HepG2 (cell line): ENCODE results near the gene PSMB10. TPM values are rescaled to one million over a fixed set of nuclear protein-coding genes. Genes with fewer than 3 reads are reported as not detected.

Experiments used
- CCAR2 ChIP-seq: fragments of 200-400 bp; formaldehyde crosslinking; optimal IDR thresholded peaks from 2 replicates; pipeline ENCODE3; 2018; ENCODE audit warnings: low read depth, mild to moderate bottlenecking, low read length, moderate library complexity
- CEBPG ChIP-seq: IDR thresholded peaks from 2 replicates; pipeline ENCODE4 v1.6.1; 2016
- DZIP1 ChIP-seq: sonication (generic); formaldehyde crosslinking; IDR thresholded peaks from 2 replicates; pipeline ENCODE4 v1.5.0; 2020; ENCODE audit warnings: mild to moderate bottlenecking, missing genetic modification reagents
- GZF1 ChIP-seq: sonication (generic); formaldehyde crosslinking; IDR thresholded peaks from 2 replicates; pipeline ENCODE4 v1.5.1; 2020; ENCODE audit warnings: mild to moderate bottlenecking, missing genetic modification reagents
- HBP1 ChIP-seq: IDR thresholded peaks from 2 replicates; pipeline ENCODE4 v1.6.1; 2016; ENCODE audit warnings: low read depth, control low read depth
- KDM6A ChIP-seq: IDR thresholded peaks from 2 replicates; pipeline ENCODE4 v1.6.1; 2016; ENCODE audit warnings: low read depth
- MED13 ChIP-seq: sonication (generic); formaldehyde crosslinking; IDR thresholded peaks from 2 replicates; pipeline ENCODE4 v1.5.0; 2020; ENCODE audit warnings: missing genetic modification reagents
- NFATC3 ChIP-seq: sonication (generic); formaldehyde crosslinking; IDR thresholded peaks from 2 replicates; pipeline ENCODE4 v1.5.1; 2020; ENCODE audit warnings: mild to moderate bottlenecking, missing genetic modification reagents
- PAXIP1 ChIP-seq: sonication (generic); formaldehyde crosslinking; conservative IDR thresholded peaks from 2 replicates; pipeline ENCODE4 v1.4.0; 2020; ENCODE audit warnings: mild to moderate bottlenecking, missing genetic modification reagents, moderate library complexity
- SALL2 ChIP-seq: sonication (generic); formaldehyde crosslinking; IDR thresholded peaks from 2 replicates; pipeline ENCODE4 v1.8.1; 2023; ENCODE audit warnings: mild to moderate bottlenecking, missing genetic modification reagents, inconsistent platforms
- ZBTB44 ChIP-seq: sonication (generic); formaldehyde crosslinking; IDR thresholded peaks from 2 replicates; pipeline ENCODE4 v1.4.0; 2020; ENCODE audit warnings: missing genetic modification reagents
- ZBTB7B ChIP-seq: sonication (generic); formaldehyde crosslinking; IDR thresholded peaks from 2 replicates; pipeline ENCODE4 v1.4.0; 2020; ENCODE audit warnings: missing genetic modification reagents
- ZIK1 ChIP-seq: sonication (generic); formaldehyde crosslinking; IDR thresholded peaks from 2 replicates; pipeline ENCODE4 v1.5.0; 2020; ENCODE audit warnings: mild to moderate bottlenecking, low read depth, missing genetic modification reagents, borderline replicate concordance
- ZNF430 ChIP-seq: sonication (generic); formaldehyde crosslinking; IDR thresholded peaks from 2 replicates; pipeline ENCODE4 v1.9.0; 2021; ENCODE audit warnings: mild to moderate bottlenecking, missing genetic modification reagents
- ZNF550 ChIP-seq: sonication (generic); formaldehyde crosslinking; IDR thresholded peaks from 2 replicates; pipeline ENCODE4 v1.4.0; 2020; ENCODE audit warnings: mild to moderate bottlenecking, missing genetic modification reagents, borderline replicate concordance
- ZNF652 ChIP-seq: IDR thresholded peaks from 2 replicates; pipeline ENCODE4 v1.6.1; 2016; ENCODE audit warnings: low read depth, borderline replicate concordance
- ZNF780A ChIP-seq: sonication (generic); formaldehyde crosslinking; IDR thresholded peaks from 2 replicates; pipeline ENCODE4 v1.8.0; 2022; ENCODE audit warnings: mild to moderate bottlenecking, missing genetic modification reagents, moderate library complexity
- ZNF839 ChIP-seq: sonication (generic); formaldehyde crosslinking; IDR thresholded peaks from 2 replicates; pipeline ENCODE4 v1.4.0; 2020; ENCODE audit warnings: missing genetic modification reagents, mild to moderate bottlenecking, borderline replicate concordance
- polyA plus RNA-seq, 8 experiments: library from polyadenylated mRNA; depleted of rRNA in 3 of 8; stranded (reverse) in 7 of 8; unstranded in 1 of 8; fragments of >200 nt; fragmentation: Illumina TruSeq in 4 of 8; extraction: Trizol in 4 of 8; gene quantifications; 2 replicates each; pipeline versions ENCODE4 v1.2.1 to v1.2.3, GENCODE V29; 2011 to 2016; ENCODE audit warnings: low read depth in 4 of 8, missing spikeins in 1 of 8, mixed read lengths in 1 of 8; ENCODE audit not compliant: insufficient read depth in 1 of 8
- total RNA-seq, 5 experiments: library from RNA; depleted of rRNA; stranded (reverse); fragments of >200 nt; fragmentation: Illumina TruSeq; extraction: Trizol; gene quantifications; 2 replicates each; pipeline ENCODE4 v1.2.3, GENCODE V29; 2016; ENCODE audit warnings: low read depth in 1 of 5

PSMB10 gene
- total and polyA plus RNA-seq, 2 of the 13 experiments (the other 11 are each of a cell fraction or from before 2014, with no cell fraction given), result 12.7 to 65.9 TPM

- TF ChIP-seq PAXIP1 (CRISPR knock-in tag), result peak; percentile 99
- no peak for TF ChIP-seq ZNF839 (CRISPR knock-in tag)
- peak; percentile 95 for TF ChIP-seq ZBTB7B (CRISPR knock-in tag)
- TF ChIP-seq MED13 (CRISPR knock-in tag), result no peak
- TF ChIP-seq DZIP1 (CRISPR knock-in tag), result 0 out of 2 replicates have a peak, but pooled peaks have one; percentile 13
- TF ChIP-seq ZNF430 (CRISPR knock-in tag), result peak; percentile 41; the same call in 1 of the 2 replicates
- 0 out of 2 replicates have a peak, but pooled peaks have one; percentile 1 for TF ChIP-seq GZF1 (CRISPR knock-in tag)
- no peak for TF ChIP-seq ZNF652 (CRISPR knock-in tag)
- no peak for TF ChIP-seq HBP1 (CRISPR knock-in tag)
- TF ChIP-seq ZBTB44 (CRISPR knock-in tag), result no peak
- TF ChIP-seq KDM6A (CRISPR knock-in tag), result peak; percentile 94
- no peak for TF ChIP-seq NFATC3 (CRISPR knock-in tag)
- peak; percentile 75 for TF ChIP-seq CCAR2
- peak; percentile 52; the same call in 1 of the 2 replicates for TF ChIP-seq CEBPG
- 0 out of 2 replicates have a peak, but pooled peaks have one; percentile 17 for TF ChIP-seq ZIK1 (CRISPR knock-in tag)
- TF ChIP-seq ZNF550 (CRISPR knock-in tag), result no peak
- no peak for TF ChIP-seq SALL2 (CRISPR knock-in tag)
- no peak for TF ChIP-seq ZNF780A
These were observed 6.6 kb upstream of the PSMB10 start (continued) for GRCh38 chr16:67943256-67943618.
